Measurements from ENCODE around the gene NTN1.
A peak's percentile ranks its signal among the peaks of the same experiment; 100 is the strongest.
"Not testable (repeated sequence)": the region's sequence is repeated elsewhere in the genome, so short reads cannot be mapped to it uniquely, and the experiment has no call there.

NTN1 gene

GRCh38 chr17:8979715-8980114 lies 41.6 kb upstream of the NTN1 start:
- Histone ChIP-seq H3F3A (ENCODE audit: insufficient read depth) (no peaks in the 10 kb centered on the region), H4K20me1 (ENCODE audit: low read depth, low read length) (no peaks in the 10 kb centered on the region), H3K4me3 (ENCODE audit: insufficient read depth, low read length, poor library complexity, severe bottlenecking) (no peak overlapping the region), H3K9me2 (replicated peaks; ENCODE audit: insufficient read depth, low read length) (no peaks in the 10 kb centered on the region), H3K79me2 (ENCODE audit: insufficient read depth, low read length) (no peaks in the 10 kb centered on the region), H3K9me3 (ENCODE audit: insufficient read depth, low read length) (no peaks in the 10 kb centered on the region), H3K4me2 (ENCODE audit: low read depth, low read length, poor library complexity, severe bottlenecking) (no peak overlapping the region), H3K9ac (ENCODE audit: low read length) (no peak overlapping the region), H3K36me3 (ENCODE audit: low read length) (no peaks in the 10 kb centered on the region), H2AFZ (ENCODE audit: low read depth, low read length, severe bottlenecking) (no peak overlapping the region), H3K27ac (ENCODE audit: low read depth, low read length) (no peak overlapping the region), H3K27me3 (ENCODE audit: low read length) (no peaks in the 10 kb centered on the region)
- no peak for TF ChIP-seq EZH2phosphoT487 (conservative IDR thresholded peaks at IDR 0.05; ENCODE audit: low read length)
- TF ChIP-seq CTCF (IDR thresholded peaks at IDR 0.05; ENCODE audit: insufficient read depth, low read length, poor library complexity, severe bottlenecking) = no peak

GRCh38 chr17:8981443-8981842 lies 39.9 kb upstream of the NTN1 start:
- Histone ChIP-seq H3F3A (ENCODE audit: insufficient read depth) (no peaks in the 10 kb centered on the region), H3K27ac (ENCODE audit: low read depth, low read length) (no peak overlapping the region), H3K27me3 (ENCODE audit: low read length) (no peaks in the 10 kb centered on the region), H3K36me3 (ENCODE audit: low read length) (no peaks in the 10 kb centered on the region), H3K4me2 (ENCODE audit: low read depth, low read length, poor library complexity, severe bottlenecking) (no peak overlapping the region), H2AFZ (ENCODE audit: low read depth, low read length, severe bottlenecking) (no peak overlapping the region), H3K4me3 (ENCODE audit: insufficient read depth, low read length, poor library complexity, severe bottlenecking) (no peak overlapping the region), H3K9me2 (replicated peaks; ENCODE audit: insufficient read depth, low read length) (no peaks in the 10 kb centered on the region), H4K20me1 (ENCODE audit: low read depth, low read length) (no peaks in the 10 kb centered on the region), H3K9me3 (ENCODE audit: insufficient read depth, low read length) (no peaks in the 10 kb centered on the region), H3K9ac (ENCODE audit: low read length) (no peak overlapping the region), H3K79me2 (ENCODE audit: insufficient read depth, low read length) (no peaks in the 10 kb centered on the region)
- no peak for TF ChIP-seq EZH2phosphoT487 (conservative IDR thresholded peaks at IDR 0.05; ENCODE audit: low read length)
- no peak for TF ChIP-seq CTCF (IDR thresholded peaks at IDR 0.05; ENCODE audit: insufficient read depth, low read length, poor library complexity, severe bottlenecking)

- H3F3A ChIP-seq (ENCODE audit: insufficient read depth); H3K27me3 ChIP-seq (ENCODE audit: low read length): not testable (repeated sequence)
These were observed 37.1 kb upstream of the NTN1 start for GRCh38 chr17:8984225-8984624.

GRCh38 chr17:8985054-8985701 lies 36.1 kb upstream of the NTN1 start:
- Histone ChIP-seq H3K36me3 (ENCODE audit: low read length) (no peaks in the 10 kb centered on the region), H3K4me3 (ENCODE audit: insufficient read depth, low read length, poor library complexity, severe bottlenecking) (no peak overlapping the region), H3K9ac (ENCODE audit: low read length) (no peak overlapping the region), H2AFZ (ENCODE audit: low read depth, low read length, severe bottlenecking) (no peak overlapping the region), H3K9me2 (replicated peaks; ENCODE audit: insufficient read depth, low read length) (no peaks in the 10 kb centered on the region), H3K4me2 (ENCODE audit: low read depth, low read length, poor library complexity, severe bottlenecking) (peak overlapping the region; percentile 4), H3K27me3 (ENCODE audit: low read length) (no peaks in the 10 kb centered on the region), H3K9me3 (ENCODE audit: insufficient read depth, low read length) (no peaks in the 10 kb centered on the region), H4K20me1 (ENCODE audit: low read depth, low read length) (no peaks in the 10 kb centered on the region), H3K27ac (ENCODE audit: low read depth, low read length) (no peak overlapping the region), H3K79me2 (ENCODE audit: insufficient read depth, low read length) (no peaks in the 10 kb centered on the region), H3F3A (ENCODE audit: insufficient read depth) (no peaks in the 10 kb centered on the region)
- no peak for TF ChIP-seq EZH2phosphoT487 (conservative IDR thresholded peaks at IDR 0.05; ENCODE audit: low read length)
- no peak for TF ChIP-seq CTCF (IDR thresholded peaks at IDR 0.05; ENCODE audit: insufficient read depth, low read length, poor library complexity, severe bottlenecking)

More at GRCh38 chr17:8984225-8984624, 37.1 kb upstream of the NTN1 start:
- not testable (repeated sequence) for H4K20me1 ChIP-seq (ENCODE audit: low read depth, low read length); H3K79me2 ChIP-seq (ENCODE audit: insufficient read depth, low read length); H3K36me3 ChIP-seq (ENCODE audit: low read length); H2AFZ ChIP-seq (ENCODE audit: low read depth, low read length, severe bottlenecking); H3K9ac ChIP-seq (ENCODE audit: low read length); H3K9me3 ChIP-seq (ENCODE audit: insufficient read depth, low read length); H3K9me2 ChIP-seq (replicated peaks; ENCODE audit: insufficient read depth, low read length); H3K4me2 ChIP-seq (ENCODE audit: low read depth, low read length, poor library complexity, severe bottlenecking); H3K4me3 ChIP-seq (ENCODE audit: insufficient read depth, low read length, poor library complexity, severe bottlenecking); H3K27ac ChIP-seq (ENCODE audit: low read depth, low read length)

Measured in SU-DHL-6 (cell line).